K562 (cell line): Measurements from ENCODE around the gene TMEM217. TPM values are rescaled to one million over a fixed set of nuclear protein-coding genes. Genes with fewer than 3 reads are reported as not detected.
A peak's percentile ranks its signal among the peaks of the same experiment; 100 is the strongest.

Source experiments
- ATF6 ChIP-seq: sonication (generic); formaldehyde crosslinking; IDR thresholded peaks from 2 replicates; pipeline ENCODE4 v1.4.0; 2020; ENCODE audit warnings: mild to moderate bottlenecking, missing genetic modification reagents
- HMGN3 ChIP-seq: IDR thresholded peaks from 2 replicates; pipeline ENCODE4 v1.6.1; 2011; ENCODE audit warnings: borderline replicate concordance, low read depth, mild to moderate bottlenecking, mixed read lengths, low read length; ENCODE audit not compliant: insufficient read length; ENCODE audit errors: extremely low read depth
- JUND ChIP-seq, 2 experiments: IDR thresholded peaks; 2 replicates in 1 of 2; 3 replicates in 1 of 2; pipeline ENCODE4 v1.6.1; 2011; ENCODE audit warnings: borderline replicate concordance in 2 of 2, low read depth in 2 of 2, low read length in 2 of 2, improper control_type of control experiment in 1 of 2, missing biosample characterization in 1 of 2, missing genetic modification characterization in 1 of 2, missing genetic modification reagents in 1 of 2
- MAFK ChIP-seq: IDR thresholded peaks from 2 replicates; pipeline ENCODE4 v1.6.1; 2011; ENCODE audit warnings: low read length, improper control_type of control experiment
- MNT ChIP-seq, 2 experiments: fragments of 450-650 bp; conservative IDR thresholded peaks; 2 replicates each; pipeline ENCODE4 v1.6.1; 2017; ENCODE audit warnings: mild to moderate bottlenecking in 2 of 2, moderate library complexity in 2 of 2
- MTA3 ChIP-seq: fragments of 450-650 bp; formaldehyde crosslinking; IDR thresholded peaks from 2 replicates; pipeline ENCODE4 v1.6.1; 2017; ENCODE audit warnings: mild to moderate bottlenecking, borderline replicate concordance
- MTF1 ChIP-seq: fragments of 250-450 bp; sonication (Bioruptor Pico); IDR thresholded peaks from 2 replicates; pipeline ENCODE4 v1.9.0; 2021; ENCODE audit warnings: moderate library complexity, mild to moderate bottlenecking, inconsistent platforms, borderline replicate concordance
- NFE2L1 ChIP-seq: fragments of 450-650 bp; IDR thresholded peaks from 2 replicates; pipeline ENCODE4 v1.6.1; 2016; ENCODE audit warnings: missing genetic modification characterization, low read depth, mild to moderate bottlenecking, missing compliant biosample characterization, moderate library complexity, borderline replicate concordance
- NFIC ChIP-seq: fragments of 450-650 bp; IDR thresholded peaks from 2 replicates; pipeline ENCODE4 v1.6.1; 2017; ENCODE audit warnings: mild to moderate bottlenecking, inconsistent platforms
- NRF1 ChIP-seq, 2 experiments: fragments of 450-650 bp; IDR thresholded peaks in 1 of 2; conservative IDR thresholded peaks in 1 of 2; 2 replicates each; pipeline ENCODE4 v1.6.1; 2014; ENCODE audit warnings: mild to moderate bottlenecking in 2 of 2
- PHB ChIP-seq: fragments of 250-450 bp; sonication (Bioruptor Pico); IDR thresholded peaks from 2 replicates; pipeline ENCODE4 v1.5.0; 2021
- POLR2G ChIP-seq: fragments of 200-400 bp; formaldehyde crosslinking; IDR thresholded peaks from 2 replicates; pipeline ENCODE4 v1.6.1; 2017; ENCODE audit warnings: low read depth, mild to moderate bottlenecking, antibody characterized with exemption, low read length, moderate library complexity
- PRMT5 ChIP-seq: sonication (generic); formaldehyde crosslinking; IDR thresholded peaks from 2 replicates; pipeline ENCODE4 v1.5.0; 2020; ENCODE audit warnings: missing genetic modification reagents
- STAT5A ChIP-seq: IDR thresholded peaks from 2 replicates; pipeline ENCODE4 v1.6.1; 2012; ENCODE audit warnings: low read length, inconsistent platforms, borderline replicate concordance
- TOE1 ChIP-seq, 2 experiments: fragments of 450-650 bp in 1 of 2; sonication (generic) in 1 of 2; formaldehyde crosslinking in 1 of 2; IDR thresholded peaks; 2 replicates each; pipeline versions ENCODE4 v1.7.1 to v1.8.0; 2016 to 2022; ENCODE audit warnings: borderline replicate concordance in 2 of 2, mild to moderate bottlenecking in 2 of 2, antibody characterized with exemption in 1 of 2, inconsistent platforms in 1 of 2, low read depth in 1 of 2, missing genetic modification reagents in 1 of 2, moderate library complexity in 1 of 2
- ZBTB11 ChIP-seq, 3 experiments: fragments of 200-800 bp in 1 of 3; fragments of 250-450 bp in 1 of 3; fragments of 450-650 bp in 1 of 3; sonication (Bioruptor Pico) in 1 of 3; sonication (Bioruptor generic) in 1 of 3; formaldehyde crosslinking in 1 of 3; IDR thresholded peaks; 2 replicates each; pipeline versions ENCODE4 v1.6.1 to v1.8.0; 2016 to 2022; ENCODE audit warnings: mild to moderate bottlenecking in 2 of 3, missing genetic modification characterization in 2 of 3, missing compliant biosample characterization in 1 of 3, moderate library complexity in 1 of 3
- polyA plus RNA-seq, 8 experiments: library from polyadenylated mRNA; depleted of rRNA in 4 of 8; stranded (reverse) in 5 of 8; unstranded in 3 of 8; fragments of >200 nt; fragmentation: Nextera tagmentation in 2 of 8; fragmentation: Illumina TruSeq in 1 of 8; extraction: Ambion mirVana in 2 of 8; extraction: Trizol in 1 of 8; gene quantifications; 2 replicates each; pipeline versions ENCODE4 v1.2.1 to v1.2.3, GENCODE V29; 2011 to 2014; ENCODE audit warnings: inconsistent platforms in 1 of 8, missing spikeins in 1 of 8
- total RNA-seq, 7 experiments: library from RNA; depleted of rRNA in 6 of 7; stranded (reverse); fragments of >200 nt in 6 of 7; fragmentation: Illumina TruSeq in 2 of 7; extraction: Trizol in 2 of 7; gene quantifications; 2 replicates each; pipeline versions ENCODE4 v1.2.1 to v1.2.3, GENCODE V29; 2011 to 2021; ENCODE audit warnings: low replicate concordance in 1 of 7

TMEM217 gene
- total and polyA plus RNA-seq, 9 of the 15 experiments (the other 6 are each of a cell fraction or from before 2014, with no cell fraction given), result 1.3 to 8.0 (median 1.9) TPM

GRCh38 chr6:37222125-37222967, 35.6 kb downstream of the TMEM217 start (continued):
- TF ChIP-seq MNT (conservative IDR thresholded peaks at IDR 0.05), result peak in 1 of 2 experiments; percentile 55; a peak in 1 of 4 replicates
- TF ChIP-seq JUND (IDR thresholded peaks at IDR 0.05; ENCODE audit: borderline replicate concordance, low read depth, low read length), result peak; percentile 59; the same call in 1 of the 2 replicates
- TF ChIP-seq JUND (tag; IDR thresholded peaks at IDR 0.05; ENCODE audit: borderline replicate concordance, low read depth, low read length), result no peak; the same call in 2 of the 3 replicates
- peak; percentile 54; the same call in 1 of the 2 replicates for TF ChIP-seq POLR2G
- 0 out of 6 replicates have a peak, but pooled peaks of 1 of the 3 experiments have one; percentile 26 for TF ChIP-seq ZBTB11 (CRISPR knock-in tag; IDR thresholded peaks at IDR 0.05)
- TF ChIP-seq MTA3, result peak; percentile 86; the same call in 1 of the 2 replicates
- TF ChIP-seq STAT5A, result no peak
- TF ChIP-seq NFE2L1 (tag), result no peak
- TF ChIP-seq HMGN3, result peak; percentile 78
- 0 out of 2 replicates have a peak, but pooled peaks have one; percentile 28 for TF ChIP-seq PHB
- 0 out of 2 replicates have a peak, but pooled peaks have one; percentile 43 for TF ChIP-seq ATF6 (CRISPR knock-in tag)
- no peak for TF ChIP-seq MTF1 (CRISPR knock-in tag)
- TF ChIP-seq MAFK, result no peak
- TF ChIP-seq TOE1 (IDR thresholded peaks at IDR 0.05; ENCODE audit: borderline replicate concordance), result no peak
- TF ChIP-seq TOE1 (CRISPR knock-in tag; IDR thresholded peaks at IDR 0.05; ENCODE audit: borderline replicate concordance, low read depth), result no peak
- TF ChIP-seq NFIC, result peak; percentile 85
- no peak for TF ChIP-seq PRMT5 (CRISPR knock-in tag)
- TF ChIP-seq NRF1 (conservative IDR thresholded peaks at IDR 0.05 in 1 of 2, IDR thresholded peaks at IDR 0.05 in 1 of 2), result peak; percentile 67 to 74
